SK-N-MC (cell line): ENCODE measurements around the gene AMMECR1.

Source experiments
- EZH2 ChIP-seq: fragments of 200-600 bp; sonication (generic); IDR thresholded peaks from one replicate; pipeline ENCODE4 v1.6.1; 2017; ENCODE audit warnings: antibody characterized with exemption
- FOXP2 ChIP-seq: optimal IDR thresholded peaks from 2 replicates; pipeline ENCODE3; 2011; ENCODE audit warnings: mild to moderate bottlenecking, moderate library complexity; ENCODE audit not compliant: insufficient read depth; ENCODE audit errors: extremely low read length, control extremely low read depth
- POLR2AphosphoS5 ChIP-seq: IDR thresholded peaks from 2 replicates; pipeline ENCODE4 v1.6.1; 2012; ENCODE audit warnings: mild to moderate bottlenecking, low read depth, low read length, borderline replicate concordance

- no peak for TF ChIP-seq POLR2AphosphoS5
- no peak for TF ChIP-seq EZH2
- no peak for TF ChIP-seq FOXP2
Measured at GRCh38 chrX:110311437-110312230, 6.3 kb downstream of the AMMECR1 start.
